NCI-H345 treated with DMSO at 0.1 percent for 48 hours (cell line): Measurements from ENCODE around the gene COMMD4.
"Not testable (repeated sequence)": the region's sequence is repeated elsewhere in the genome, so short reads cannot be mapped to it uniquely, and the experiment has no call there.

Experiments
- DNase-seq: peaks from one replicate; lab custom pipeline; 2025; ENCODE audit not compliant: unreplicated experiment; lab: John Stamatoyannopoulos, UW

Gene COMMD4

GRCh38 chr15:75335705-75336355 is at the start of gene COMMD4:
TSS of gene COMMD4 (plus strand) at chr15:75336063. CDS start at chr15:75336090, 27 bp downstream.
- peak; percentile 74 for DNase-seq

- DNase-seq = not testable (repeated sequence)
Observed at GRCh38 chr15:75293660-75294059, 42.2 kb upstream of the COMMD4 start.

- DNase-seq = not testable (repeated sequence)
Observed at GRCh38 chr15:75298541-75299310, 37.1 kb upstream of the COMMD4 start.

DNA sequence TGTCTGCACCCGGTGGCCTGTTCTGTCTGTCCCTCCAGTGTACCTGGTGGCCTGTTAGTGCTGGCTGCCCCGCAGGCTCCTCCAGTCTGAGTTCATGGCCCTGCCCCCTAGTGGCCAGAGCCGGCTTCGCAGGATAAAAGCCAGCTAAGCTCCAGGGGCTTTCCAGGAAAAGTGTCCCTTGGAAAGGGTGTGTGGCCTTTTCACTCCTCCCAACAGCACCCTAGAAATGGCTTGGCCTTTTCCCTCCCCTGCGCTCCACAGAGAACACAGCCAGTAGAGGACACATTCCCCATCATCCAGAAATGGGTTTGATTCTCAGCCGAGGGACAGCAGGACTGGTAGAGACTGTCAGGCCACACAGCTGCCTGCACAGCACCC is 36.6 kb upstream of the COMMD4 start:
- not testable (repeated sequence) for DNase-seq

DNA sequence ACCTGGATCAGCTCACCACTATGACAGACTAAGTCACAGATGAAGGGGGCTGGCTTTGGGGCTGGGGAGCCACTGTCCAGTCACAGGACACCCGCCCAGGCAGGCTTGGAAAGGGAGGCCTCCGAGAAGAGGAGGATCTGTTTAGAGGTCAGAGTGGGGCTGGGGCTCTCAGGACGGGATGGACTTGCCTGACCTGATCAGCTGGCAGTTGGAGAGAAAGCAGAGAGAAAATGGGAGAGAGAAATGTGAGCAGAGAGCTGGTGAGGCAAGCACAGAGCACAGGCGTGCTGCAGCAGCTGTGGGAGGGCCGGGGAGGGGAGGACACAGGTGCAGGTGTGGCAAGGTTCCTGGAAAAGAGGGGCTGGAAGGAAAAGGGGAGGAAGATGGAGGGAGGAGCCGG is 35.8 kb upstream of the COMMD4 start:
- not testable (repeated sequence) for DNase-seq

DNA sequence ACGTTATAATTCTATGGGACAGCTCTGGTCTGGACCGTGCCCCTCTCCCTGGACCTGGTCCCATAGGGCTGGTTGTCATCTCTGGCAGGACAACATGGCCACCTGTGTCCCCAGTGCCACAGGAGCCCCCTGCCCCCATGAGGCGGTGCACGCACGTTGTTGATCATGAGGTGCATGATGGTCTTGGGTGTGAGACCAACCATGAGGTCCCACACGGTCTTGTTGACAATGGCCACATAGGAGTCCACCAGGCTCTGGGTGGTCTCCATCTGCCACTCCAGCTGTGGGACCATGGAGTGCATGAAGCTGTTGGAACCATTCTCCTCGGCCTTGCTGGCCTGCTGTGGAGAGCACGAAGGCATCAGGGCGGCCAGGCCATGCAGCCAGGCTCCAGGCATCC is 33.5 kb upstream of the COMMD4 start:
- no peak for DNase-seq

DNA sequence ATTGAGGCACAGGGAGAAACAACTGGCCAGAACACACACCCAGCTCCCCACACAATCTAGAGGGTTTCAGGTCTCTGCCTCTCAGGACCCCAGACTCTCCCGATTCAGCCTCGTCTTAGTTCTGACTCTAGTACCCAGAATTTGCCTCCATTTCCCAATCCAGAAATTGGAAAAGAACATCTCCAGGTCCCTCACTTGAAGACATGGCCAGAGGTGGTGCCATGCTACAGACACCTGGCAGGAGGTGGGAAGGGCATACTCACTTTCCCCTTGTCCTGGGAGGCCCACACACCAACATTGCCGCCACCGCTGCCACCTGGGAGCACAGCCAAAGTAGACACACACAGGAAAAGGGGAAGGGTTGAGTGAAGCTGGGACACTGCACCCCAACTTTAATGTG is 33.1 kb upstream of the COMMD4 start:
- not testable (repeated sequence) for DNase-seq

GRCh38 chr15:75306188-75306587 is 29.7 kb upstream of the COMMD4 start:
- DNase-seq = no peak

DNA sequence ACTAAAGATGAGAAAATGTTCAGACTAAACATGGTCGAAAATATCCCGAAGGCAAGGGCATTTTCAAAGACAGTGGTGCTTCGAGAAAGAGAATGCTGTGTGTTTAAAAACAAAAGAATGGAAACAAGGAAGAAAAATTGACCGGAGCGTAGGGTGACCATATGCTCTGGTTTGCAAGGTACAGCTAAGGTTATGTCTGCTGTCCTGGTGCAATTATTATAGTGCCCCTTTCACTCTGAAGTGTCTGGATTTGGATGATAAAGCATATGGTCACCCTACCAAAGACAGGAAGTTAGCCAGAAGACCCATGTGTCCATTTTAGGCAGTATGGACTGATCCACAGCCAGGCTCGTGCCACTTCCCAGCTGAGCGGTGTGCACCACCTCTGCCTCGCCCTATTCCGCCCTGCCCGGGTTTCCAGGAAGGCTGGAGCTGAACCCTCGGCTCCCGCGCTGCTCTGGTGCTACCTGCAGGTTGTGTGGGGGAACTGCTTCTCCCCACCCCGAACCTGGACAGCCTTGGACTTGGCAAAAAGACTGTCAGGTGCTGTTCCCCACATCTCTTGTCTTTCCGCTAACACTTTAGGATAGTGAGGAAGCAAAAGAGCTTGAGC is 28.0 kb upstream of the COMMD4 start:
- DNase-seq = no peak

- no peak for DNase-seq
Observed at GRCh38 chr15:75309711-75310110, 26.2 kb upstream of the COMMD4 start.

DNA sequence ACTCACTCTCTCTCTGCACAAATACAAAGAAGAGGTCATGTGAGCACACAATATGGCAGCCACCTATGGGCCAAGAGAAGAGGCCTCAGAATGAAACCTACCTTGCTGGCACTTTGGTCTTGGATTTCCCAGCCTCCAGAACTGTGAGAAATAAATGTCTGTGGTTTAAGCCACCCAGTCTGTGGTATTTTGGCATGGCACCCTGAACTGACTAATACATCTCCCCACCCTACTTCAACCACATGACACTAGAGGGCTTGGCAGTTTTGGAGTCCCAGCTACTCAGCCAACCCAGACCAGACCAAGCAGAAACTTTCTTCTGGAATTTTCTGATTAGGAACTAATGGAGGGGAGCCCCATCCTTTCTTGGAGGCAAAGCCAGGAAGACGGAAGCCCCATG is 23.3 kb upstream of the COMMD4 start:
- DNase-seq = not testable (repeated sequence)

- no peak for DNase-seq
Observed at GRCh38 chr15:75313116-75313845, 22.6 kb upstream of the COMMD4 start.

- DNase-seq = no peak
Observed at GRCh38 chr15:75314552-75315290, 21.1 kb upstream of the COMMD4 start.

GRCh38 chr15:75319231-75319897 is 16.5 kb upstream of the COMMD4 start:
- not testable (repeated sequence) for DNase-seq

DNA sequence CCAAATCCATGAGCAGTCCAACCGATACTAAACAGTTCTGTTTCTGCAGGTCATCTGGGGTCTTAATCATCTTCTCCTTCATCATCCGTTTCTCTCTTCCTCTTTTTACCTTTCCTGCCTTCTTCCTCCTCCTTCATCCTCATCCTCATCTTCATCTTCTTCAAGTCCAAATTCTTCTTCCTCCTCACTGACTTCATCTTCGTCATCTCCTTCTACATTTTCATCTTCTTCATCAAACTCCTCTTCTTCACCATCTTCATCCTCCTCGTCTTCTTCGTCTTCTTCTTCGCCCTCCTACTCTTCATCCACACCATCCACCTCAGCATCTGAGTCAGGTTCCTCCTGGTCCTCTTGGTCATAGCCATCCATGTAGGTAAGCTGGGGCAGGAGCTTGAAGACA is 14.2 kb upstream of the COMMD4 start:
- no peak for DNase-seq

- DNase-seq = no peak
Observed at GRCh38 chr15:75325922-75326321, 9.9 kb upstream of the COMMD4 start.

DNA sequence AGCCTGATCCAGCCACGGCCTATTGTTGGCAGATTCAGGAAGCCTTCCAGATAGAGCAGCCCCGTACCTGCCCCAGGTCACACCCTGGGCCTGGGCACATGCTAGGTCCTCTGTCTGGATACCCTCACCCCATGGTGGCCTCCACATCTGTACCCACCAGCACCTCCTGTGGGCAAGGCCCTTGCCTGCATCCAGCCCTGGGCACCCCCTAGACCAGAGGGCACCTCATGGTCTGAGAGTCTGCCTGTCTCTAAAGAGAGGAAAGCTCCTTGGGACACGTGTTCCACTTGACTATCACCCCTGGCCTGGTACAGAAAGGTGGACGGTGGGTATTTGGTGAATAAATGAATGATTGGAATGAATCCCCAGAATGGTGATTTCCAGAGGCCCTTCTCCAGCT is 8.9 kb upstream of the COMMD4 start:
- no peak for DNase-seq

DNA sequence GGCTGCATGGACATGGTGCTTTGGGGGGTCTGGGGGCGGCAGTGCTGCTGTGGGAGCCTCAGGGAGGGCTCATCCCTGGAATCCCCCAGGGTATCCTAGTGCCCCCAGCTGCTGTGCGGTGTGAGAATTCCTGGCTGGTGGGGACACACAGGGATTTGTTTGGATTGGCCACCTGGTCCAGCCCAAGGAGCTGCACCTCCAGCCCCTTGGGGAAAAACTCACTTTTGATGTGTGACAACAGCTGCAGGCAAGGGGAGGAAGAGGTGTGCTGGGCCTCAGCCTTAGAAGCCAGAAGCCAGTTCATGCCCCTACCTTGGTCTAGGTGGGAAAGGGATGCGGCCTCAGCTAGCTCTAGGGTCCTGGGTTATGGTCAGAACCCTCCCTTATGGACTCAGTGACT is 8.4 kb upstream of the COMMD4 start:
- DNase-seq = no peak

DNA sequence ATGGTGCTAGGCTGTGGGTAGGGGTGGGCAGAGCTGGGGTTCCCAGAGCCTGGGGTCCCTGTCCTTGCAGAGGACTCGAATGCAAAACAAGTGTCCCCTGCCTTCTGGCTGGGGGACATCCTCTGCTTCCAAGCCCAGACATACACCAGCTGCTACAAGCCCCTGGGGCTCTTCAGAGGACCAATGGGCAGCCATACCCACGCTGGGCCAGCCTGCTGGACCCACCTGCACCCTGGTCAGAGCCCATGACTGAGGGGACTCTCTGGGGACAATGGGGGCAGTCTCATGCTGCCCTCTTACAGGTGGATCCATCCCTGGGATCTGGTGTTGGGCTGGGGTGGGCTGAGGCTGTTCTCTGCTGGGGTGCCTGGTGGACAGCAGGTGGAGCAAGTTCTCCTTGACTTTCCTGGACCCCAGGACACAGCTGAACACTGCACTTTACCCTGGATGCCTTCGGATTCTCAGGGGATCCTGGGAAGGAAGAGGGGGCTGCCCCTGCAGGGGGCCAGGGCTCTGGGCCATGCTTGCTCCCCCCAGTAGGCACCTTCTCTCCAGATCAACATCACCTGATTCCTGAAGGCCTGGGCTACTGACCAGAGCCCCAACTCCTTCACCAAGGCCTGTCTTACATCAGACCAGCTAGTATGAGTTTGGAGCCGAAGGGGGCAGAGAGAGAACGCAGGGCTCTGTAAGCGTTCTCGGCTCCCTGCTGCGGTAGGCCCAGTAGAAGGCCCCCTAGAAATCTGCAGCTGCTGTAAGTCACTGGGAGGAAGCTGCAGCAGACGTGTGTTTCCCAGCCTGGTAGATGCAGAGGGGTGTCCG is 7.2 kb upstream of the COMMD4 start:
- no peak for DNase-seq
